BJ (cell line): Measurements from ENCODE around the gene RASSF5. TPM values are rescaled to one million over a fixed set of nuclear protein-coding genes. Genes with fewer than 3 reads are reported as not detected.
"Not testable (repeated sequence)": the region's sequence is repeated elsewhere in the genome, so short reads cannot be mapped to it uniquely, and the experiment has no call there.

Experiments
- CTCF ChIA-PET: fragments of 350-600 bp; formaldehyde crosslinking; extraction: SDS; loops from one replicate; lab custom pipeline; 2021; ENCODE audit warnings: antibody characterized with exemption, inconsistent platforms; lab: Yijun Ruan, JAX
- POLR2A ChIA-PET: fragments of 300-600 bp; sonication (Branson Sonifier 250); formaldehyde crosslinking; extraction: SDS; loops from one replicate; lab custom pipeline; 2021; ENCODE audit warnings: antibody characterized with exemption; lab: Charles Lee
- DNase-seq: peaks from one replicate; pipeline ENCODE4 v3.0.0-alpha.2; 2011; ENCODE audit warnings: low read depth
- H3K27me3 ChIP-seq: 2 replicates; pipeline ENCODE4 v1.6.0; 2011; ENCODE audit warnings: low read length; ENCODE audit not compliant: control insufficient read depth, insufficient read depth
- H3K36me3 ChIP-seq: 2 replicates; pipeline ENCODE4 v1.5.1; 2011; ENCODE audit warnings: low read length; ENCODE audit not compliant: control insufficient read depth, insufficient read depth
- H3K4me3 ChIP-seq: 2 replicates; pipeline ENCODE4 v1.5.1; 2011; ENCODE audit warnings: low read depth, mild to moderate bottlenecking, control low read depth, low read length
- polyA plus RNA-seq: library from polyadenylated mRNA; depleted of rRNA; stranded (reverse); fragments of >200 nt; gene quantifications from 2 replicates; pipeline ENCODE4 v1.2.3, GENCODE V29; 2011
- TF ChIP-seq, protein P1 (sequence below): IDR thresholded peaks from 2 replicates; pipeline ENCODE4 v1.5.1; 2011; ENCODE audit warnings: low read depth, mild to moderate bottlenecking, control low read depth, inconsistent platforms, low read length, moderate library complexity; ENCODE audit not compliant: insufficient read depth

RASSF5 gene
- polyA plus RNA-seq, 1 experiment = 2.1 TPM

DNA sequence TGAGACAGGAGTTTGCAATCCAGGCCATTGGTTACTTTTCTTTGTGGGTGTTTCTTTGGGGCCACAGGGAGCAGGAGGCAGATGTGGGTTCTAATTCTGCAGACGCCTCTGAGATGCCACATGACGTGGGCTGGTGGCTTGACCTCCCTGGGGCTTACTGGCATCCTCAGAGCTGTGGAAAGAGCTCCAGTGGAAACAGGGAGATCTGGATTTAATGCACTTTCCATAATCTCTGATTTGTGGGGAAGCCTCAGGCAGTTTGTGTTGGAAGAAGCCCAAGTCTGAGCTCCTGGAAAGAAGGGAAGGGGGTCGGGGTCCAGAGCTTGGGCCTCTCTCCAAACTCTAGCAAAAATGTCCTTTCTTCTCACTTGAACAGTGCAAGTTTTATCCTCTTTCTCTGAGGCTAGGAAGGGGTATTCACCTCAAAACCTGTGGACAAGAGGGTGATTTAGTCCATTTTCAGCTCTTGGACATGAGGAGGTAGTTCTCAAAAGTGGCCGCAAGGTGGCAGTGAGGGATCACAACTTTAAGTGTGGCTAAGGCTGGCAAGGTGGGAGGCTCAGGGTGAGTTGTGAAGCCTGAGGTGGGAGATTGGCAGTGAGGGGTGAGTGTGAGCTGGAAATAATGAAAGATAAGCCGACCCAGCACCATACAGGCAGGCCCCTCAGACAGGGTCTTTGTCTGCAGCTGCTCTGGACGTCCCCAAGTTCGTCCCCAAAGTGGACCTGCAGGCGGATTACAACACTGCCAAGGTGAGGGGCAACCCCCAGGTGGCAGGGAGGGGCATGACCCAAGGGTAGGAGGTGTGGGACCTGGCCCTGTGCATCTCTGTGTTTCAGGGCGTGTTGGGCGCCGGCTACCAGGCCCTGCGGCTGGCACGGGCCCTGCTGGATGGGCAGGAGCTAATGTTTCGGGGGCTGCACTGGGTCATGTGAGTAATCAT lies 27.9 kb upstream of the RASSF5 start:
- H3K36me3 ChIP-seq = peaks cover 46% of the 10 kb centered on the region
- TF ChIP-seq, protein P1, sequence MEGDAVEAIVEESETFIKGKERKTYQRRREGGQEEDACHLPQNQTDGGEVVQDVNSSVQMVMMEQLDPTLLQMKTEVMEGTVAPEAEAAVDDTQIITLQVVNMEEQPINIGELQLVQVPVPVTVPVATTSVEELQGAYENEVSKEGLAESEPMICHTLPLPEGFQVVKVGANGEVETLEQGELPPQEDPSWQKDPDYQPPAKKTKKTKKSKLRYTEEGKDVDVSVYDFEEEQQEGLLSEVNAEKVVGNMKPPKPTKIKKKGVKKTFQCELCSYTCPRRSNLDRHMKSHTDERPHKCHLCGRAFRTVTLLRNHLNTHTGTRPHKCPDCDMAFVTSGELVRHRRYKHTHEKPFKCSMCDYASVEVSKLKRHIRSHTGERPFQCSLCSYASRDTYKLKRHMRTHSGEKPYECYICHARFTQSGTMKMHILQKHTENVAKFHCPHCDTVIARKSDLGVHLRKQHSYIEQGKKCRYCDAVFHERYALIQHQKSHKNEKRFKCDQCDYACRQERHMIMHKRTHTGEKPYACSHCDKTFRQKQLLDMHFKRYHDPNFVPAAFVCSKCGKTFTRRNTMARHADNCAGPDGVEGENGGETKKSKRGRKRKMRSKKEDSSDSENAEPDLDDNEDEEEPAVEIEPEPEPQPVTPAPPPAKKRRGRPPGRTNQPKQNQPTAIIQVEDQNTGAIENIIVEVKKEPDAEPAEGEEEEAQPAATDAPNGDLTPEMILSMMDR = peak; percentile 81
- H3K4me3 ChIP-seq = no peak overlapping the region
- no peaks in the 10 kb centered on the region for H3K27me3 ChIP-seq
- CTCF ChIA-PET = interaction anchor here (0.6 to 8.1 kb wide), 30 partner anchors 9 to 1934 kb away, joined by 3 to 77 read pairs (median 5); partner anchors contain the start of genes DYRK3 and IKBKE
- no peak for DNase-seq
- POLR2A ChIA-PET = interaction anchor here (0.6 to 0.7 kb wide), 2 partner anchors 24 to 309 kb away, joined by 3 to 4 read pairs; no protein-coding TSS in a partner anchor

DNA sequence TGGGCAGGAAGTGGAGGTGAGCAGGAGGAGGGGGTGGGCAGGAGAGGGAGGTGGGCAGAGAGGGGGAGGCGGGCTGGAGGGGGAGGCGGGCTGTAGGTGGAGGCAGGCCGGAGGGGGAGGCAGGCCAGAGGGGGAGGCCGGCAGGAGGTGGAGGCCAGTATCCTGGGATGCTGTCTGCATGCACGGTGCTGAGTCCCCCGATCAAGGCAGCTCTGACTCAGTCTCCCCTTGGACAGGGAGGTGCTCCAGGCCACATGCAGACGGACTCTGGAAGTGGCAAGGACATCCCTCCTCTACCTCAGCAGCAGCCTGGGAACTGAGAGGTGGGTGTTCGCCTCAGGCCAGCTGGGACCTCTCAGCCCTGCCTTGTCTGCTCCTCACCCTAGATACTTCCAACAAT lies 27.1 kb upstream of the RASSF5 start:
- TF ChIP-seq, protein P1 = no peak
- no peak for DNase-seq
- Histone ChIP-seq H3K27me3 (no peaks in the 10 kb centered on the region), H3K36me3 (peaks cover 45% of the 10 kb centered on the region), H3K4me3 (no peak overlapping the region)
- CTCF ChIA-PET = interaction anchor here (0.6 to 8.1 kb wide), 15 partner anchors 9 to 1935 kb away, joined by 3 to 77 read pairs (median 6); partner anchors contain the start of gene IKBKE
- POLR2A ChIA-PET = no interaction called here

DNA sequence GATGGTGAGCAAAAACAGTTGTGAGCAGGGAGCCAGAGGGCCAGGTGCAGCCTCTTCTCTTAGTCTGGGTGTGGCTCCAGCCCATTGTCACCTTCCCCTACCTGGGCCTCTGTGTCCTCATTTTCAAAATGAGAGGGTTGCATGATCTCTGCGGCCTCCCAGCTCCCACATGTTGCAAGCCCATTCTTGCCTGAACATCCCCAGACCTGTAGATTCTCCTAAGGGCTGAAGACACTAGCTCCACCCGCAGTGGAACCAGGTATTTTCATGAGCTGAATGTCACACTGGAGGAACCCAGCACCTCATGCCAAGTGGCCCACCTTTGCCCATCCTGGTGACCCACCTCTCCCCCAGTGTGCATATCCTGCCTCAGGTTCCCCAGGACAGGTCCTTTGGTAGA lies 24.7 kb upstream of the RASSF5 start:
- no peak for DNase-seq
- POLR2A ChIA-PET = no interaction called here
- CTCF ChIA-PET = interaction anchor here (1.1 to 8.1 kb wide), 4 partner anchors 12 to 182 kb away, joined by 3 to 77 read pairs (median 26); partner anchors contain the start of gene IKBKE

DNA sequence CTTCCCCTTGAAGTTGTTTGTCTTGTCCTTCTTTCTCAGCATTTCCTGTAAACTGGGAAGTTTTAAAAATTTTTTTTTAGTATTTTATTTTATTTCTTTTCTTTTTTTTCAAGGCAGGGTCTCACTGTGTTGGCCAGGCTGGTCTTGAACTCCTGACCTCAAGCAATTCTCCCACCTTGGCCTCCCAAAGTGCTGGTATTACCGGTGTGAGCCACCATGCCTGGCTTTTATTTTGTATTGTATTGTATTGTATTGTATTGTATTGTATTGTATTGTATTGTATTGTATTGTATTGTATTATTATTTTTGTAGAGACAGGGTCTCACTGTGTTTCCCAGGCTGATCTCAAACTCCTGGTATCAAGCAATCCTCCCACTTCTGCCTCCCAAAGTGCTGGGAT lies 23.5 kb upstream of the RASSF5 start:
- DNase-seq, H3K27me3 ChIP-seq, POLR2A ChIA-PET, H3K4me3 ChIP-seq: not testable (repeated sequence)
- CTCF ChIA-PET = interaction anchor here (1.0 to 5.1 kb wide), 2 partner anchors 9 to 13 kb away, joined by 5 to 45 read pairs; partner anchors contain the start of gene IKBKE
- H3K36me3 ChIP-seq = peaks cover 38% of the 10 kb centered on the region

More for the DNA sequence above, 24.7 kb upstream of the RASSF5 start:
- Histone ChIP-seq H3K27me3 (no peaks in the 10 kb centered on the region), H3K4me3 (no peak overlapping the region), H3K36me3 (peaks cover 38% of the 10 kb centered on the region)
- TF ChIP-seq, protein P1 = no peak

DNA sequence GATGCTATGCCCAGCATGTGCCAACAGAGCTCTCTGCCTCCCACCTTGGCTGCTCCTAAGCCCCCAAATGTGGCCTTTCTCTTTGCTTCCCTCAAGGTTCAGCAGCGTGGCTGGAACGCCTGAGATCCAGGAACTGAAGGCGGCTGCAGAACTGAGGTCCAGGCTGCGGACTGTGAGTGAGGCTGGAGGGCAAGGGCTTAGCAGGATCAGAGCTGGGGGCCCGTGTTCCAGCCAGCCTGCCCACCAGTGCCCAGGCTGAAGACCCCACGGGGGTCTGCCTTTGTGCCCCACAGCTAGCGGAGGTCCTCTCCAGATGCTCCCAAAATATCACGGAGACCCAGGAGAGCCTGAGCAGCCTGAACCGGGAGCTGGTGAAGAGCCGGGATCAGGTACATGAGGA lies 22.4 kb upstream of the RASSF5 start:
- DNase-seq = no peak
- Histone ChIP-seq H3K4me3 (no peak overlapping the region), H3K27me3 (no peaks in the 10 kb centered on the region), H3K36me3 (peaks cover 38% of the 10 kb centered on the region)
- ChIA-PET POLR2A (no interaction called here), CTCF (interaction anchor here (0.8 to 1.7 kb wide), 3 partner anchors 12 to 179 kb away, joined by 3 to 6 read pairs (median 3); no protein-coding TSS in a partner anchor)
- TF ChIP-seq, protein P1 = no peak
